Gastrocnemius medialis (tissue), 4 donors: ENCODE results near the gene CD8B2.

Source experiments
- CTCF ChIP-seq, 5 experiments: fragments of 450-650 bp in 3 of 5; fragments of 200-600 bp in 2 of 5; sonication (generic) in 2 of 5; IDR thresholded peaks in 4 of 5; conservative IDR thresholded peaks in 1 of 5; 1 replicate in 4 of 5; 2 replicates in 1 of 5; pipeline ENCODE4 v1.5.1; 2016 to 2019; ENCODE audit warnings: antibody characterized with exemption in 5 of 5, mild to moderate bottlenecking in 3 of 5, moderate library complexity in 3 of 5
- POLR2A ChIP-seq, 2 donors: fragments of 450-650 bp; IDR thresholded peaks; one replicate each; pipeline ENCODE4 v1.6.1; 2017; ENCODE audit warnings: antibody characterized with exemption in 2 of 2, mild to moderate bottlenecking in 2 of 2, moderate library complexity in 2 of 2

DNA sequence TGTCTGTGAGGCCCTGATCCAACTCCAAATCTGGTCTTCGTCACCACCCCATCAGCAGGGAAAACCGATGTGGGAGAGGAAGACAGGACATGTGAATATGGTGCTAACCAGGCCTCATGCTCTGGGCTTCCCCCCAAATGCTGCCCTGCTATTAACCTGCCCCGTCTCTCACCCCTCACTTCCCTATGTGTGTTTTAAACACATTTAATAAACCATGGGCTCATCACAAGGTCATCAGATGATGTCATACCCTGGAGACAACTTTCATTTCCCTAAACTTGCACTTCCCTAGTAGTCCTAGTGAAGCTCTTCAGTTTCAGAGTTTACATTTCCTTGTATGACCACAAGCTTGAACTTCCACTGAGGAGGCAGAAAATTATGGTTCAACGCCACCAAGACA, 49.9 kb downstream of the CD8B2 start:
- TF ChIP-seq CTCF (IDR thresholded peaks at IDR 0.05 in 4 of 5, conservative IDR thresholded peaks at IDR 0.05 in 1 of 5) (no peak), POLR2A (IDR thresholded peaks at IDR 0.05) (no peak)
